GM10266 (cell line): Measurements from ENCODE around the gene NXPH4.

Source experiments
- DNase-seq: peaks from one replicate; pipeline ENCODE4 v3.0.0; 2012; ENCODE audit errors: extremely low spot score
- CTCF ChIP-seq: IDR thresholded peaks from 2 replicates; pipeline ENCODE4 v1.5.1; 2012; ENCODE audit warnings: mild to moderate bottlenecking, low read depth; ENCODE audit not compliant: control insufficient read depth, insufficient read depth; ENCODE audit errors: missing control alignments

The NXPH4 gene

GRCh38 chr12:57213058-57213715 lies 3.4 kb upstream of the NXPH4 start:
- peak; percentile 93 for DNase-seq

GRCh38 chr12:57213763-57214397 lies 2.7 kb upstream of the NXPH4 start:
- no peak for DNase-seq
- no peak for TF ChIP-seq CTCF

More at GRCh38 chr12:57213058-57213715, 3.4 kb upstream of the NXPH4 start:
- TF ChIP-seq CTCF, result peak; percentile 98

- peak; percentile 86 for DNase-seq
- peak; percentile 81 for TF ChIP-seq CTCF
These were observed 2.2 kb upstream of the NXPH4 start for GRCh38 chr12:57214398-57214781.

GRCh38 chr12:57215065-57215464 lies 1.5 kb upstream of the NXPH4 start:
- TF ChIP-seq CTCF, result no peak

GRCh38 chr12:57215668-57216013 lies 953 bp upstream of the NXPH4 start:
- no peak for TF ChIP-seq CTCF

More at GRCh38 chr12:57215065-57215464, 1.5 kb upstream of the NXPH4 start:
- DNase-seq, result no peak

GRCh38 chr12:57216921-57217879 lies 606 bp downstream of the NXPH4 start:
- DNase-seq, result no peak
- TF ChIP-seq CTCF, result no peak

More at GRCh38 chr12:57215668-57216013, 953 bp upstream of the NXPH4 start:
- peak; percentile 73 for DNase-seq
